HepG2 (cell line): Measurements from ENCODE around the gene MXD1. TPM values are rescaled to one million over a fixed set of nuclear protein-coding genes. Genes with fewer than 3 reads are reported as not detected.

ENCODE experiments used
- ATAC-seq: fragments of 200-7000 bp; cut with Tn5 transposase; 3 replicates; pipeline ENCODE4 v1.9.1; 2020; ENCODE audit warnings: mild to moderate bottlenecking, moderate library complexity
- BruUV-seq: library from RNA; stranded (reverse); fragments of 400-500 nt; replicated peaks from 2 replicates; lab custom pipeline; 2021; lab: Mats Ljungman, UMichigan
- CTCF ChIA-PET: fragments of 300-600 bp; formaldehyde crosslinking; extraction: SDS; loops from one replicate; lab custom pipeline; 2021; ENCODE audit warnings: low total read pairs, inconsistent platforms, low intra/inter-chr PET ratio; lab: Yijun Ruan, JAX
- POLR2A ChIA-PET: fragments of 350-600 bp; sonication (Branson Sonifier 250); formaldehyde crosslinking; loops from one replicate; lab custom pipeline; 2020; ENCODE audit warnings: antibody characterized with exemption, inconsistent platforms; lab: Yijun Ruan, JAX
- DNase-seq: peaks from one replicate; pipeline ENCODE4 v3.0.0-alpha.2; 2015; ENCODE audit warnings: low spot score
- FAIRE-seq: peaks from 3 replicates; lab custom pipeline; 2011; peaks lifted over from hg19 to GRCh38; lab: Jason Lieb, UNC
- H2AFZ ChIP-seq: one replicate; pipeline ENCODE4 v1.6.1; 2011; ENCODE audit warnings: low read length, inconsistent platforms
- H3K27ac ChIP-seq: fragments of 300-600 bp; 3 replicates; pipeline ENCODE4 v1.8.0; 2011; ENCODE audit warnings: mixed run types, mild to moderate bottlenecking, mixed read lengths, low read length, inconsistent platforms; ENCODE audit not compliant: insufficient read depth; ENCODE audit errors: extremely low read length
- H3K27me3 ChIP-seq, 2 experiments: fragments of 200-600 bp in 1 of 2; 2 replicates in 1 of 2; 3 replicates in 1 of 2; pipeline versions ENCODE4 v1.6.0 to v1.8.0; 2011; ENCODE audit warnings: low read length in 2 of 2, mild to moderate bottlenecking in 2 of 2, moderate library complexity in 2 of 2, inconsistent platforms in 1 of 2; ENCODE audit not compliant: insufficient read depth in 2 of 2, control insufficient read depth in 1 of 2
- H3K36me3 ChIP-seq, 2 experiments: fragments of 200-600 bp in 1 of 2; replicated peaks in 1 of 2; 2 replicates in 1 of 2; 3 replicates in 1 of 2; pipeline versions ENCODE4 v1.5.1 to v1.8.0; 2011; ENCODE audit warnings: low read length in 2 of 2, inconsistent platforms in 1 of 2; ENCODE audit not compliant: insufficient read depth in 2 of 2, control insufficient read depth in 1 of 2
- H3K4me1 ChIP-seq: 2 replicates; pipeline ENCODE4 v1.5.1; 2012; ENCODE audit warnings: low read length, inconsistent platforms; ENCODE audit not compliant: insufficient read depth
- H3K4me2 ChIP-seq: 2 replicates; pipeline ENCODE4 v1.6.0; 2011; ENCODE audit warnings: low read depth, low read length, inconsistent platforms
- H3K4me3 ChIP-seq, 3 experiments: fragments of 200-600 bp in 1 of 3; sonication (generic), shearing (Covaris generic) in 1 of 3; replicated peaks in 1 of 3; 2 replicates each; pipeline ENCODE4 v1.5.1; 2011 to 2016; ENCODE audit warnings: low read length in 3 of 3, inconsistent platforms in 2 of 3, low read depth in 2 of 3, mild to moderate bottlenecking in 2 of 3, control low read depth in 1 of 3, mixed read lengths in 1 of 3; ENCODE audit not compliant: insufficient read depth in 1 of 3
- H3K79me2 ChIP-seq: one replicate; pipeline ENCODE4 v1.6.1; 2011; ENCODE audit warnings: low read length, inconsistent platforms; ENCODE audit not compliant: insufficient read depth
- H3K9ac ChIP-seq: 2 replicates; pipeline ENCODE4 v1.6.0; 2011; ENCODE audit warnings: mild to moderate bottlenecking, low read depth, low read length, inconsistent platforms; ENCODE audit not compliant: insufficient read depth
- H3K9me3 ChIP-seq: 2 replicates; pipeline ENCODE4 v1.5.1; 2012; ENCODE audit warnings: mild to moderate bottlenecking, low read length
- H4K20me1 ChIP-seq: 2 replicates; pipeline ENCODE4 v1.6.0; 2011; ENCODE audit warnings: inconsistent platforms, mild to moderate bottlenecking, low read length, moderate library complexity; ENCODE audit not compliant: insufficient read depth
- ASH2L ChIP-seq: fragments of 300-600, 200-600 bp; sonication (generic); IDR thresholded peaks from 2 replicates; pipeline ENCODE4 v1.7.0; 2017; ENCODE audit warnings: low read depth, mild to moderate bottlenecking, moderate library complexity, mixed read lengths, low read length; ENCODE audit not compliant: insufficient read length
- ATF3 ChIP-seq: sonication (generic); formaldehyde crosslinking; IDR thresholded peaks from 2 replicates; pipeline ENCODE4 v1.4.0; 2020; ENCODE audit warnings: missing genetic modification reagents
- CEBPB ChIP-seq: IDR thresholded peaks from 2 replicates; pipeline ENCODE4 v1.6.1; 2011; ENCODE audit warnings: low read depth, low read length, improper control_type of control experiment, borderline replicate concordance
- CEBPG ChIP-seq: IDR thresholded peaks from 2 replicates; pipeline ENCODE4 v1.6.1; 2016
- CREM ChIP-seq, 2 experiments: sonication (generic) in 1 of 2; formaldehyde crosslinking in 1 of 2; IDR thresholded peaks; 2 replicates each; pipeline versions ENCODE4 v1.4.0 to v1.6.1; 2016 to 2020; ENCODE audit warnings: antibody characterized with exemption in 1 of 2, mild to moderate bottlenecking in 1 of 2, missing genetic modification reagents in 1 of 2
- ETV6 ChIP-seq: sonication (generic); formaldehyde crosslinking; conservative IDR thresholded peaks from 2 replicates; pipeline ENCODE4 v1.4.0; 2020; ENCODE audit warnings: missing genetic modification reagents
- HHEX ChIP-seq: IDR thresholded peaks from 2 replicates; pipeline ENCODE4 v1.6.1; 2016; ENCODE audit warnings: control low read depth
- HNF4G ChIP-seq, 2 experiments: sonication (generic) in 1 of 2; formaldehyde crosslinking in 1 of 2; IDR thresholded peaks; 2 replicates each; pipeline versions ENCODE4 v1.4.0 to v1.6.1; 2011 to 2020; ENCODE audit warnings: borderline replicate concordance in 2 of 2, low read depth in 2 of 2, mild to moderate bottlenecking in 2 of 2, low read length in 1 of 2, missing genetic modification reagents in 1 of 2, moderate library complexity in 1 of 2
- MBD4 ChIP-seq: IDR thresholded peaks from 2 replicates; pipeline ENCODE4 v1.6.1; 2012; ENCODE audit warnings: low read length, inconsistent platforms, borderline replicate concordance
- NFKB2 ChIP-seq: sonication (generic); formaldehyde crosslinking; IDR thresholded peaks from 2 replicates; pipeline ENCODE4 v1.4.0; 2020; ENCODE audit warnings: missing genetic modification reagents, borderline replicate concordance
- RBFOX2 ChIP-seq: fragments of 200-400 bp; formaldehyde crosslinking; IDR thresholded peaks from 2 replicates; pipeline ENCODE4 v1.6.1; 2017; ENCODE audit warnings: low read depth, mild to moderate bottlenecking, low read length
- SMARCC2 ChIP-seq: fragments of 450-650 bp; IDR thresholded peaks from 2 replicates; pipeline ENCODE4 v1.6.1; 2017; ENCODE audit warnings: antibody characterized with exemption, mild to moderate bottlenecking
- TCF7 ChIP-seq: sonication (generic); IDR thresholded peaks from 2 replicates; pipeline ENCODE4 v1.6.1; 2016; ENCODE audit warnings: antibody characterized with exemption, low read depth
- ZBTB21 ChIP-seq: sonication (generic); formaldehyde crosslinking; IDR thresholded peaks from 2 replicates; pipeline ENCODE4 v1.4.0; 2020; ENCODE audit warnings: missing genetic modification reagents
- ZBTB8A ChIP-seq: sonication (generic); formaldehyde crosslinking; IDR thresholded peaks from 2 replicates; pipeline ENCODE4 v1.4.0; 2020; ENCODE audit warnings: mild to moderate bottlenecking, low read depth, missing genetic modification reagents, borderline replicate concordance
- ZFP1 ChIP-seq: IDR thresholded peaks from 2 replicates; pipeline ENCODE4 v1.6.1; 2016
- ZNF121 ChIP-seq: sonication (generic); formaldehyde crosslinking; IDR thresholded peaks from 2 replicates; pipeline ENCODE4 v1.5.0; 2020; ENCODE audit warnings: mild to moderate bottlenecking, missing genetic modification reagents
- ZNF343 ChIP-seq: sonication (generic); formaldehyde crosslinking; IDR thresholded peaks from 2 replicates; pipeline ENCODE4 v1.4.0; 2020; ENCODE audit warnings: mild to moderate bottlenecking, missing genetic modification reagents
- ZNF530 ChIP-seq: sonication (generic); formaldehyde crosslinking; IDR thresholded peaks from 2 replicates; pipeline ENCODE4 v1.5.0; 2020; ENCODE audit warnings: low read depth, mild to moderate bottlenecking, missing genetic modification reagents
- ZNF768 ChIP-seq: sonication (generic); formaldehyde crosslinking; IDR thresholded peaks from 2 replicates; pipeline ENCODE4 v1.4.0; 2020; ENCODE audit warnings: missing genetic modification reagents
- ZSCAN12 ChIP-seq: sonication (generic); formaldehyde crosslinking; IDR thresholded peaks from 2 replicates; pipeline ENCODE4 v1.9.0; 2021; ENCODE audit warnings: mild to moderate bottlenecking, missing genetic modification reagents
- WGBS: methylation state at CpG from one replicate; pipeline ENCODE4 v1.1.6; 2017; ENCODE audit warnings: low lambda C conversion rate; 5-methylcytosine and 5-hydroxymethylcytosine counted together
- in situ Hi-C: cut with HindIII; loops from 2 replicates; pipeline ENCODE4 v1.10.0; 2017; ENCODE audit warnings: low pct_unique_long_range_greater_than_20kb; ENCODE audit not compliant: extremely low pct_ligation_motif_present
- intact Hi-C: fragments of 100-400 bp; cut with micrococcal nuclease; formaldehyde crosslinking; loops from one replicate; pipeline ENCODE4 v1.10.0; 2022; ENCODE audit not compliant: unreplicated experiment
- polyA plus RNA-seq, 8 experiments: library from polyadenylated mRNA; depleted of rRNA in 3 of 8; stranded (reverse) in 7 of 8; unstranded in 1 of 8; fragments of >200 nt; fragmentation: Illumina TruSeq in 4 of 8; extraction: Trizol in 4 of 8; gene quantifications; 2 replicates each; pipeline versions ENCODE4 v1.2.1 to v1.2.3, GENCODE V29; 2011 to 2016; ENCODE audit warnings: low read depth in 4 of 8, missing spikeins in 1 of 8, mixed read lengths in 1 of 8; ENCODE audit not compliant: insufficient read depth in 1 of 8
- total RNA-seq, 5 experiments: library from RNA; depleted of rRNA; stranded (reverse); fragments of >200 nt; fragmentation: Illumina TruSeq; extraction: Trizol; gene quantifications; 2 replicates each; pipeline ENCODE4 v1.2.3, GENCODE V29; 2016; ENCODE audit warnings: low read depth in 1 of 5

MXD1 gene
- total and polyA plus RNA-seq, 2 of the 13 experiments (the other 11 are each of a cell fraction or from before 2014, with no cell fraction given) = 6.4 to 14.9 TPM

- H3K27me3 ChIP-seq = no peaks in the 10 kb centered on the region; a peak in 1 of 5 replicates
- H3K9ac ChIP-seq = no peak overlapping the region
- no peaks in the 10 kb centered on the region for H3K36me3 ChIP-seq
- DNase-seq (no peak), FAIRE-seq (no peak), ATAC-seq (no peak)
- no peaks in the 10 kb centered on the region for H3K79me2 ChIP-seq
- peak; percentile 85 for TF ChIP-seq CEBPB
- TF ChIP-seq NFKB2 = no peak
- TF ChIP-seq RBFOX2 = no peak
- TF ChIP-seq CEBPG (CRISPR knock-in tag) = peak; percentile 18; the same call in 1 of the 2 replicates
- TF ChIP-seq ZNF121 (CRISPR knock-in tag) = no peak
- no peak for TF ChIP-seq HHEX (CRISPR knock-in tag)
- TF ChIP-seq ATF3 (CRISPR knock-in tag) = no peak
- no peak for TF ChIP-seq ZNF530
- H3K27ac ChIP-seq = no peak overlapping the region
- no peak overlapping the region for H3K4me2 ChIP-seq
- H2AFZ ChIP-seq = no peak overlapping the region
- no peaks in the 10 kb centered on the region for H3K9me3 ChIP-seq
- intact Hi-C loops (no loop called here), in situ Hi-C loops (no loop called here)
- no peak overlapping the region for H3K4me3 ChIP-seq
- no peaks in the 10 kb centered on the region for H4K20me1 ChIP-seq
- POLR2A ChIA-PET = interaction anchor here (1.0 kb wide), 1 partner anchor 99 kb away, joined by 3 read pairs; no protein-coding TSS in a partner anchor
- CTCF ChIA-PET = no interaction called here
- BruUV-seq = no TSS peak
- WGBS = 63% methylated on average over 10 of the region's 10 CpGs
- H3K4me1 ChIP-seq = peaks cover 6% of the 10 kb centered on the region; the same call in 1 of the 2 replicates
These were observed 70.8 kb downstream of the MXD1 start for GRCh38 chr2:69985688-69986087.

GRCh38 chr2:69986691-69987090 lies 71.8 kb downstream of the MXD1 start:
- Histone ChIP-seq H3K27me3 (no peaks in the 10 kb centered on the region; a peak in 1 of 5 replicates), H3K4me1 (peaks cover 6% of the 10 kb centered on the region; the same call in 1 of the 2 replicates), H3K79me2 (no peaks in the 10 kb centered on the region), H3K4me3 (no peak overlapping the region), H3K36me3 (no peaks in the 10 kb centered on the region), H4K20me1 (no peaks in the 10 kb centered on the region), H3K9ac (no peak overlapping the region), H3K4me2 (no peak overlapping the region), H2AFZ (no peak overlapping the region), H3K9me3 (no peaks in the 10 kb centered on the region), H3K27ac (no peak overlapping the region)
- FAIRE-seq = no peak
- DNase-seq = no peak
- POLR2A ChIA-PET = interaction anchor here (1.0 kb wide), 1 partner anchor 98 kb away, joined by 3 read pairs; no protein-coding TSS in a partner anchor
- CTCF ChIA-PET = no interaction called here
- intact Hi-C loops = no loop called here
- BruUV-seq = no TSS peak
- 46% methylated on average over 4 of the region's 4 CpGs for whole genome bisulfite sequencing
- in situ Hi-C loops = no loop called here
- TF ChIP-seq ZNF343 (CRISPR knock-in tag) (no peak), ZBTB8A (CRISPR knock-in tag) (no peak), ZBTB21 (CRISPR knock-in tag) (no peak), RBFOX2 (no peak), HNF4G (IDR thresholded peaks at IDR 0.05; ENCODE audit: borderline replicate concordance, low read depth, low read length) (no peak), HNF4G (CRISPR knock-in tag; IDR thresholded peaks at IDR 0.05; ENCODE audit: borderline replicate concordance, low read depth) (no peak), CREM (IDR thresholded peaks at IDR 0.05) (no peak), CREM (CRISPR knock-in tag; IDR thresholded peaks at IDR 0.05) (no peak), ZSCAN12 (CRISPR knock-in tag) (no peak), TCF7 (no peak), ETV6 (no peak), ASH2L (no peak), MBD4 (no peak), SMARCC2 (no peak), ZNF768 (no peak), ZFP1 (CRISPR knock-in tag) (no peak)
- peak; percentile 45 for ATAC-seq
